ENCODE measurements around the gene PLXNA4.

PLXNA4 gene

DNA sequence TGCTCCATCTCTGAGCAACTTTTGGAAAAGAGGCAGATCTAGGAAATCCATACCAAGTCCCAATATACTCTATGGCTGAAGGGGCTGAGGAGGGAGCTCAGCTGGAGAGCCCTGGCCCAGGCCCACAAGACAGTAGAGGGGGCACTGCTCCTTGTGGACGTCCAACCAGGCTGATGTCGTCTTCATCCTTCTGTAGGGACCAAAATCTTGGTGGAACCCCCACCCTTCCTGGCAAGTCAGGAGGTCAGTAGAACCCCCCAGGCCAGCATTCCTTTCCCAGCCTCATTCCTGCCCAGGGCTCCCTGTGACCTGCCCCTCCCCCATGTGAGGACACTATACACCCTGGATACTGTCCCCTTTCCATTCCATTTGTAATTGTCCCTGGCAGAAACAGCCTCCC lies 152.0 kb downstream of the PLXNA4 start:
- no peak for FAIRE-seq
- DNase-seq (ENCODE audit: insufficient read length, low spot score): no peak
- no peak for TF ChIP-seq SPI1 (IDR thresholded peaks at IDR 0.05; ENCODE audit: low read depth, low read length)
- no peak for TF ChIP-seq PAX5 (IDR thresholded peaks at IDR 0.05; ENCODE audit: insufficient read depth, low read length, severe bottlenecking)
- TF ChIP-seq POLR2AphosphoS5 (IDR thresholded peaks at IDR 0.05; ENCODE audit: low read depth, low read length): no peak
- no peak for TF ChIP-seq TAF1 (IDR thresholded peaks at IDR 0.05; ENCODE audit: low read depth, low read length)
- TF ChIP-seq POU2F2 (IDR thresholded peaks at IDR 0.05; ENCODE audit: low read depth, low read length): no peak
- TF ChIP-seq POLR2A (IDR thresholded peaks at IDR 0.05; ENCODE audit: low read depth, low read length): no peak

DNA sequence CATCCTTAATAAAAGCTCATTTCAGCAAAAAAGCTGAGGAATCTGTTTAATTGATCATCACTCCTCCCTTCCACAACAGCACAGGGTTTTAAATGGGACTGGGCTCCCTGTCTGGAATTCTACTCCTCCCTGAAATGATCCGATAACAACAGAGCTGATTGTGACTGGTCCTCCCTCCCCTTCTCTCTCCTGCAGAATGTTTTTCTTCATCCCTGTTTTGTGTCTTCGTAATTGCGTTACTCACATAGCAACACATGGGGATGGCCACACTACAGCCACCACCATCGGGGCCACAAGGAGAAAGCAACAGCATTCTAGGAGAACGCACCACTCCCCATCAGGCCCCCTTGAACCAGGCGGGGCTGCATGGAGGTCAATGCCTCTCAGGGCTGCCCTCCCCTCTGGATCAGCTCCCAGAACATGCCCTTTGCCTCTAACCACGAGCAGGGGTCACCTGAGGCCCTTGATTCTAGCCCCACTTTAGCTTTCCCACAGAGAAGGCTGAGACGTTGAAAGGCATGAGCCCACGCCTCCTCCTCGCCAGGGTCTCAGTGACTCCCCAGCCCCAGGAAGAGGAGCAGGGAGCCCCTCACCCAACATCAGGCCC lies 152.6 kb downstream of the PLXNA4 start:
- FAIRE-seq (no peak), DNase-seq (ENCODE audit: insufficient read length, low spot score) (no peak)
- TF ChIP-seq POU2F2 (IDR thresholded peaks at IDR 0.05; ENCODE audit: low read depth, low read length) (no peak), SPI1 (IDR thresholded peaks at IDR 0.05; ENCODE audit: low read depth, low read length) (no peak), TAF1 (IDR thresholded peaks at IDR 0.05; ENCODE audit: low read depth, low read length) (no peak), PAX5 (IDR thresholded peaks at IDR 0.05; ENCODE audit: insufficient read depth, low read length, severe bottlenecking) (no peak), POLR2AphosphoS5 (IDR thresholded peaks at IDR 0.05; ENCODE audit: low read depth, low read length) (no peak), POLR2A (IDR thresholded peaks at IDR 0.05; ENCODE audit: low read depth, low read length) (no peak)

DNA sequence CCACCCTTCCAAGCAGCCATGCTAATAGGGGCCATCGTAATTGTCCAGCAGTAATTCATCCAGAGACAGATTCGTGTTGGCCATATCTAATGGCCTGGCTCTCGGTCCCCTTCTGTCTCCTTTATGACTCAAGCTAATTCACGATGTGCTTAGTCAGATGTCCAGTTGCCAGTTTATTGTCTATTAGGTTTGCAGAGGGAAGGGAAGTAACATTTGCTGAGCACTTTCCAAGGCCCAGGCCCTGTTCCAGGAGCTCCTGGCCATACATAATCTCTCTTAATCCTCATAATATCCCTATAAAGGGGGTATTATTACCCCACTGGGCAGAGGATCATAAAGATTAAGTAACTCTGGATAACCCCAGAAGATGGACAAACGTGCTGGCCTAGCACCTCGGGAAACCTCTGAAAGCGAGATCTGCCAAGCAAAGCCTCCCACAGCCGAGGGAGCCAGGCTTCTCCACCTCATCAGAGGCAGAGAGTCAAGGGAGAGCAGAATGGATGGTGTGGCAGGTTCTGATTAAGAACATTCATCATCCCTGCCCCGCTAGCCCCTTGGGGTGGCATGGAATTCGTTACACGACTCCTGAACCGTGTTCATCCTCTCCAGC lies 153.7 kb downstream of the PLXNA4 start:
- FAIRE-seq: no peak
- no peak for DNase-seq (ENCODE audit: insufficient read length, low spot score)
- TF ChIP-seq SPI1 (IDR thresholded peaks at IDR 0.05; ENCODE audit: low read depth, low read length) (no peak), TAF1 (IDR thresholded peaks at IDR 0.05; ENCODE audit: low read depth, low read length) (no peak), POU2F2 (IDR thresholded peaks at IDR 0.05; ENCODE audit: low read depth, low read length) (no peak), POLR2AphosphoS5 (IDR thresholded peaks at IDR 0.05; ENCODE audit: low read depth, low read length) (no peak), PAX5 (IDR thresholded peaks at IDR 0.05; ENCODE audit: insufficient read depth, low read length, severe bottlenecking) (no peak), POLR2A (IDR thresholded peaks at IDR 0.05; ENCODE audit: low read depth, low read length) (no peak)

DNA sequence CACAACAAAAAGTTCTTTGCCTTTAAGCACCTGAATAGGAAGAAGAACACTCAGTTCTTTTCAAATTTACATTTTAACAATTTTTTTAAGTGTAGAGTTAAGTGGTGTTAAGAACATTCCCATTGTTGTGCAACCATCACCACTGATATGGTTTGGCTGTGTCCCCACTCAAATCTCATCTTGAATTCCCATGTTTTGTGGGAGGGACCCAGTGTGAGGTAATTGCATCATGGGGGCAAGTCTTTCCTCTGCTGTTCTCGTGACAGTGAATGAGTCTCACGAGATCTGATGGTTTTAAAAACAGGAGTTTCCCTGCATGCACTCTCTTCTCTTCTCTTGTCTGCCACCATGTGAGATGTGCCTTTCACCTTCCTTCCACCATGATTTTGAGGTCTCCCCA lies 155.7 kb downstream of the PLXNA4 start:
- FAIRE-seq (no peak), DNase-seq (ENCODE audit: insufficient read length, low spot score) (no peak)
- no peak for TF ChIP-seq POLR2AphosphoS5 (IDR thresholded peaks at IDR 0.05; ENCODE audit: low read depth, low read length)

DNA sequence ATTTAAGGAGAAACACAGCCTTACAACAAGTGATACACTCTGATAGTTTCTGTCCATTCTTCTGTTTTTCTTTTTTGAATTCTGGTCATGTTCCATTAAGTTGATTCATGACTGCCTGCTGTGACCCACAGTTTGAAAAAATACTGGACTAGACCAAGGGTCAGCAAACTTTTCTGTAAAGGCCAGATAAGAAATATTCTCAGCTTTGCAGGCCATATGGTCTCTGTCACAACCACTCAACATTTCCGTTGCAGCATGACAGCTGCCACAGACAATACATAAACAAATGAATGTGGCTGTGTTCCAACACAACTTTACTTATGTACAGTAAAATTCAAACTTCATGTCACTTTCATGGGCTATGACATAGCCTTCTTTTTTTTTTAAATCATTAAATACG lies 156.7 kb downstream of the PLXNA4 start:
- DNase-seq (ENCODE audit: insufficient read length, low spot score) (no peak), FAIRE-seq (no peak)
- no peak for TF ChIP-seq SPI1 (IDR thresholded peaks at IDR 0.05; ENCODE audit: low read depth, low read length)
- TF ChIP-seq PAX5 (IDR thresholded peaks at IDR 0.05; ENCODE audit: insufficient read depth, low read length, severe bottlenecking): no peak
- no peak for TF ChIP-seq POLR2AphosphoS5 (IDR thresholded peaks at IDR 0.05; ENCODE audit: low read depth, low read length)
- no peak for TF ChIP-seq POU2F2 (IDR thresholded peaks at IDR 0.05; ENCODE audit: low read depth, low read length)
- TF ChIP-seq TAF1 (IDR thresholded peaks at IDR 0.05; ENCODE audit: low read depth, low read length): no peak
- TF ChIP-seq POLR2A (IDR thresholded peaks at IDR 0.05; ENCODE audit: low read depth, low read length): no peak

DNA sequence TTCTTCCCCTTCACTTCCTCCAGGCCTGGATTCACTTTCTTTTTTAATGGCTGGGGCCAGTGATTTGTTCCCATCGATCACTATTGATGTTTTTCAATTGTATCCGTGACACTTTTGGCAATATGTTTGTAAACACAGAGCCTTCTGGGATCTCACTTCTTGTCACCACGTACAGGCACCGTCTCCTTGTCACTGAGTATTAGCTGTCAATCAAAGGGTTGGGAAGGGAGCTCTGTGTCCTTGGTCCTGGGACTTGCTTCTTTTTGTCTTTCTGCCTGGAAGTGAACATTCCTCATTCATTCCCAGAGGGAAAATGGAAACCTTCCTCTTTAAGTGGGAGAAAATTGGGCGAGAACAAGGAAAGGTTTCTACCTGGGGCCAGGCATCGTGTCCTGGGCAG lies 157.4 kb downstream of the PLXNA4 start:
- TF ChIP-seq POLR2AphosphoS5 (IDR thresholded peaks at IDR 0.05; ENCODE audit: low read depth, low read length): no peak
- TF ChIP-seq POU2F2 (IDR thresholded peaks at IDR 0.05; ENCODE audit: low read depth, low read length): no peak
- no peak for TF ChIP-seq SPI1 (IDR thresholded peaks at IDR 0.05; ENCODE audit: low read depth, low read length)
- no peak for TF ChIP-seq TAF1 (IDR thresholded peaks at IDR 0.05; ENCODE audit: low read depth, low read length)
- no peak for TF ChIP-seq PAX5 (IDR thresholded peaks at IDR 0.05; ENCODE audit: insufficient read depth, low read length, severe bottlenecking)
- no peak for TF ChIP-seq POLR2A (IDR thresholded peaks at IDR 0.05; ENCODE audit: low read depth, low read length)
- no peak for DNase-seq (ENCODE audit: insufficient read length, low spot score)
- no peak for FAIRE-seq

DNA sequence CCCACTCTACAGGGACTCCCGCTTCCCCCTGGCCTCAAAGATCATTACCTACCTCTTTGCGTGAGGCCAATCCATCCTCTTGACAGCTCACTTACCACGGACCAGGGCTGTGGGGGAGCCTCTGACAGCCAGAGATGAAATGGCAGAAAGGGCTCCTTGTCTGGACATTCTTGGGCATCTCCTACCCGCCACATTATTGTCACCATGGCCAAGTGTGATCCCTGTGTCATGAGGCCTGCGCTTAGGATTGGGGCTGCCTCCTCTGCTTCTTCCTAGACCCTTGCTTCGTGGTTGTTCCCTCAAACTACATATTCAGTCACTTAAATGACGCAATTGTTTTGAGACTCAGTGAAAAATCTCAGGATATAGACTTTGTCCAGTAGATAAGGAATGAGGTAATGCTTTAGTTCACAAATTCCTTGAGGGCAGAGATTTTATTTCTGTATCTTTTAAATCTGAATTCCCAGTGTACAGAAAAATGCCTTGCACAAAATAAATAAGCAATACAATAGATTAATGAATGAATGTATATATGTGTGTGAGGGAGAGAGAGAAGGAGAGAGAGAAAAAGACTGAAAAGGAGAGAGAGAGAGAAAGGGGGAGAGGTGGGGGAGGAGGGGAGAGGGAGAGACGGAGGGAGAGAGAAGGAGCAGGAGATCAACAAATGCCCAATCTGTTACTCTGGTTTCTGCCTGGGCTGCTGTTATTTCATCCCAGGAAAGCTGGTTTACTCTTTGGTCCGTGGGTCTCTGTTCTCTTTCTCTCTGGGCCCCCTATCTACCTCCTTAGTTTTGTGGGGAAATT lies 159.0 kb downstream of the PLXNA4 start:
- FAIRE-seq (no peak), DNase-seq (ENCODE audit: insufficient read length, low spot score) (no peak)
- TF ChIP-seq PAX5 (IDR thresholded peaks at IDR 0.05; ENCODE audit: insufficient read depth, low read length, severe bottlenecking): no peak
- TF ChIP-seq SPI1 (IDR thresholded peaks at IDR 0.05; ENCODE audit: low read depth, low read length): no peak
- TF ChIP-seq POLR2AphosphoS5 (IDR thresholded peaks at IDR 0.05; ENCODE audit: low read depth, low read length): no peak
- no peak for TF ChIP-seq POLR2A (IDR thresholded peaks at IDR 0.05; ENCODE audit: low read depth, low read length)
- no peak for TF ChIP-seq POU2F2 (IDR thresholded peaks at IDR 0.05; ENCODE audit: low read depth, low read length)
- no peak for TF ChIP-seq TAF1 (IDR thresholded peaks at IDR 0.05; ENCODE audit: low read depth, low read length)

DNA sequence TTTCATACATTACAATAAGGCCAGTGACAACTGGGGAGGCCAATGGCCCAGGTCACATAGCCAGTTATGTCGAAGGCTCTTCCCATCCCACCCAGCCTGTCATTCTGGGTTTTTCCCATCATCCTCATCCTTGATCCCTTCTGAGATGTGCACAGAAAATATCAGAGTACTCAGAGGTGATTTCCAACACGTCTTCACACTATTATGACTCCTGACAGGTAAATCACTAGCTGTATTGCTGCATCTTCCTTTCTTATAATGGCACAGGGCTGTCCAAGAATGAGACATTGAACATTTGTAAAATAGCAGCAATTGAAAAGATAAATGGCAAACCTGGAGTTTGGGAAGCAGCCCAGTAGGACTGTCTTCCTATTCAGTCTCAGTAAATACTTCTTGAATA lies 159.9 kb downstream of the PLXNA4 start:
- no peak for FAIRE-seq
- no peak for TF ChIP-seq POLR2AphosphoS5 (IDR thresholded peaks at IDR 0.05; ENCODE audit: low read depth, low read length)
- TF ChIP-seq SPI1 (IDR thresholded peaks at IDR 0.05; ENCODE audit: low read depth, low read length): no peak
- TF ChIP-seq POU2F2 (IDR thresholded peaks at IDR 0.05; ENCODE audit: low read depth, low read length): no peak
- no peak for TF ChIP-seq TAF1 (IDR thresholded peaks at IDR 0.05; ENCODE audit: low read depth, low read length)
- TF ChIP-seq POLR2A (IDR thresholded peaks at IDR 0.05; ENCODE audit: low read depth, low read length): no peak
- TF ChIP-seq PAX5 (IDR thresholded peaks at IDR 0.05; ENCODE audit: insufficient read depth, low read length, severe bottlenecking): no peak
- no peak for DNase-seq (ENCODE audit: insufficient read length, low spot score)

DNA sequence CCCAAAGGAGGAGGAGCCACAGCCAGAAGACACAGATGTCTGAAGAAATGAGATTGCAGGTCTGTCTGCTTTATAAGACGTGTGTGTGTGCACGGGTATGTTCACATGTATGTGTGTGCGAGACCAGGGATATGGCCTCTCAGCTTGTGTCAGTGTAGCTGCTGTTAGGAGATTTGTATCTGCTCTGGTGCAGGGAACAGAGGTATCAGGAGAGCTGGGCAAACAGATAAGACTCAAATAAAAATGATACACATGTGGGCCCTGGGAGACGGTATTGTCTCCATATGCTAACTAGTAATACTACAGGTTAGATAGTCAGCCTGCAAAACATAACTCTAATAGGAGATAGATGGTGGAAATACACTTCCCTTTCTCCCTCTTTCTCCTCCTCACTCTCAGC lies 161.0 kb downstream of the PLXNA4 start:
- DNase-seq (ENCODE audit: insufficient read length, low spot score) (no peak), FAIRE-seq (no peak)
- TF ChIP-seq POLR2AphosphoS5 (IDR thresholded peaks at IDR 0.05; ENCODE audit: low read depth, low read length) (no peak), SPI1 (IDR thresholded peaks at IDR 0.05; ENCODE audit: low read depth, low read length) (no peak), POU2F2 (IDR thresholded peaks at IDR 0.05; ENCODE audit: low read depth, low read length) (no peak)
